ENCODE results near the gene LY6G5C.

The LY6G5C gene

GRCh38 chr6:31680226-31681134 lies at the start of gene LY6G5C:
TSS of gene LY6G5C (minus strand) at chr6:31681067. CDS start at chr6:31680373, 694 bp downstream.
- DNase-seq: peak; percentile 83

- peak; percentile 31 for DNase-seq
Observed at GRCh38 chr6:31729979-31730630, 49.2 kb upstream of the LY6G5C start.

- peak; percentile 81 for DNase-seq
Observed at GRCh38 chr6:31729515-31729978, 48.7 kb upstream of the LY6G5C start.

GRCh38 chr6:31728767-31729514 lies 48.1 kb upstream of the LY6G5C start, which contains the start of gene DDAH2:
TSS of gene DDAH2 (minus strand) at chr6:31729299. CDS start at chr6:31729161, 138 bp downstream.
- DNase-seq: no peak

GRCh38 chr6:31727717-31728671 lies 47.1 kb upstream of the LY6G5C start:
- DNase-seq: no peak

GRCh38 chr6:31727034-31727716 lies 46.3 kb upstream of the LY6G5C start:
- no peak for DNase-seq

GRCh38 chr6:31725502-31726350 lies 44.9 kb upstream of the LY6G5C start:
- DNase-seq: no peak

- DNase-seq: no peak
Observed at GRCh38 chr6:31723980-31724691, 43.3 kb upstream of the LY6G5C start.

GRCh38 chr6:31723245-31723979 lies 42.5 kb upstream of the LY6G5C start, which contains the start of gene MPIG6B:
TSS of gene MPIG6B (plus strand) at chr6:31723373. CDS start at chr6:31723384, 11 bp downstream.
- DNase-seq: no peak

- no peak for DNase-seq
Observed at GRCh38 chr6:31722173-31722572, 41.3 kb upstream of the LY6G5C start.

GRCh38 chr6:31721351-31722020 lies 40.6 kb upstream of the LY6G5C start, which contains the start of gene LY6G6C:
TSS of gene LY6G6C (minus strand) at chr6:31721746. CDS start at chr6:31721679, 67 bp downstream.
- DNase-seq: no peak

GRCh38 chr6:31720196-31720770 lies 39.4 kb upstream of the LY6G5C start:
- DNase-seq: no peak

GRCh38 chr6:31719001-31719400 lies 38.1 kb upstream of the LY6G5C start:
- DNase-seq: no peak

GRCh38 chr6:31718265-31718664 lies 37.4 kb upstream of the LY6G5C start:
- no peak for DNase-seq

GRCh38 chr6:31717499-31718222 lies 36.8 kb upstream of the LY6G5C start:
- no peak for DNase-seq

- no peak for DNase-seq
Observed at GRCh38 chr6:31715022-31715958, 34.4 kb upstream of the LY6G5C start, which contains the start of gene LY6G6D. TSS of gene LY6G6D (plus strand) at chr6:31715348. CDS start at chr6:31715356, 8 bp downstream.
